Adrenal gland (tissue), 12 donors: ENCODE results near the gene UBE2M. TPM values are rescaled to one million over a fixed set of nuclear protein-coding genes. Genes with fewer than 3 reads are reported as not detected.
A peak's percentile ranks its signal among the peaks of the same experiment; 100 is the strongest.

Experiments used
- DNase-seq, 7 donors: peaks; one replicate each; pipeline ENCODE4 v3.0.0-alpha.2; 2019 to 2020
- H3K27ac ChIP-seq, 5 donors: fragments of 200-600 bp; sonication (generic) in 4 of 5; 1 replicate in 3 of 5; 2 replicates in 2 of 5; pipeline versions ENCODE4 v1.5.1 to v1.8.0; 2016 to 2020; ENCODE audit warnings: mild to moderate bottlenecking in 1 of 5
- H3K27me3 ChIP-seq: fragments of 200-600 bp; 2 replicates; pipeline ENCODE4 v1.8.0; 2021
- H3K36me3 ChIP-seq, 2 donors: fragments of 200-600 bp; replicated peaks in 1 of 2; 1 replicate in 1 of 2; 2 replicates in 1 of 2; pipeline versions ENCODE4 v1.5.1 to v1.8.0; 2018 to 2022
- H3K4me1 ChIP-seq, 2 donors: fragments of 200-600 bp; replicated peaks in 1 of 2; 1 replicate in 1 of 2; 2 replicates in 1 of 2; pipeline versions ENCODE4 v1.5.1 to v1.8.0; 2018 to 2021
- H3K4me3 ChIP-seq, 4 donors: fragments of 200-600 bp; sonication (generic) in 3 of 4; one replicate each; pipeline ENCODE4 v1.5.1; 2016 to 2018
- H3K9me3 ChIP-seq, 3 donors: fragments of 200-600 bp; sonication (generic) in 1 of 3; replicated peaks in 1 of 3; 1 replicate in 2 of 3; 2 replicates in 1 of 3; pipeline versions ENCODE4 v1.5.1 to v1.8.0; 2016 to 2021
- POLR2A ChIP-seq, 2 donors: fragments of 450-650 bp; IDR thresholded peaks; one replicate each; pipeline ENCODE4 v1.6.1; 2017; ENCODE audit warnings: antibody characterized with exemption in 2 of 2, mild to moderate bottlenecking in 2 of 2, moderate library complexity in 1 of 2
- WGBS, 4 donors: extraction: QIAGEN DNeasy Blood & Tissue Kit in 2 of 4; methylation state at CpG; one replicate each; pipeline versions ENCODE4 v1.1.5 to v1.1.7; 2013 to 2017; 5-methylcytosine and 5-hydroxymethylcytosine counted together
- intact Hi-C, 2 donors: fragments of 100-400 bp; cut with DNase I; formaldehyde crosslinking; loops; one replicate each; pipeline versions ENCODE4 v1.14.1 to v1.15.0; 2022 to 2023
- polyA plus RNA-seq, 3 donors: library from polyadenylated mRNA; stranded (reverse); fragments of 200-250 nt in 2 of 3; fragments of 350-450 nt in 1 of 3; fragmentation: Illumina TruSeq in 1 of 3; extraction: RNeasy Lipid Tissue Mini Kit (QIAGEN cat#74804) in 1 of 3; gene quantifications; one replicate each; pipeline ENCODE4 v1.2.3, GENCODE V29; 2013 to 2014
- total RNA-seq, 9 donors: library from RNA; depleted of rRNA in 4 of 9; stranded (reverse); fragments of >200 nt in 4 of 9; fragments of 120-200 nt in 1 of 9; fragmentation: NEBNext Ultra II Directional in 1 of 9; extraction: Animal tissue kit (Norgen Biotek cat#: 25700) in 1 of 9; gene quantifications; one replicate each; pipeline versions ENCODE4 v1.1.0 to v1.2.4, GENCODE V29; 2013 to 2023
- TF ChIP-seq, protein P1 (sequence below), 6 experiments: fragments of 450-650 bp in 4 of 6; fragments of 200-600 bp in 2 of 6; sonication (generic) in 1 of 6; IDR thresholded peaks; 1 replicate in 5 of 6; 2 replicates in 1 of 6; pipeline versions ENCODE4 v1.5.1 to v1.8.0; 2016 to 2021; ENCODE audit warnings: antibody characterized with exemption in 6 of 6, mild to moderate bottlenecking in 2 of 6, moderate library complexity in 1 of 6
- donor health status: healthy with polysubstance abuse.
- donor health status: Bipolar disorder and iron deficiency.
- donor health status: DM: yes; HTN: yes; CAD: no.
- donor health status: DM: no; HTN: no; CAD: no.
- donor health status: DM: no; HTN: no; CAD: no.
- donor health status: DM: yes; HTN: yes; CAD: no.

The UBE2M gene
- total and polyA plus RNA-seq, 12 donors: 19.9 to 193 (median 66.4) TPM

DNA sequence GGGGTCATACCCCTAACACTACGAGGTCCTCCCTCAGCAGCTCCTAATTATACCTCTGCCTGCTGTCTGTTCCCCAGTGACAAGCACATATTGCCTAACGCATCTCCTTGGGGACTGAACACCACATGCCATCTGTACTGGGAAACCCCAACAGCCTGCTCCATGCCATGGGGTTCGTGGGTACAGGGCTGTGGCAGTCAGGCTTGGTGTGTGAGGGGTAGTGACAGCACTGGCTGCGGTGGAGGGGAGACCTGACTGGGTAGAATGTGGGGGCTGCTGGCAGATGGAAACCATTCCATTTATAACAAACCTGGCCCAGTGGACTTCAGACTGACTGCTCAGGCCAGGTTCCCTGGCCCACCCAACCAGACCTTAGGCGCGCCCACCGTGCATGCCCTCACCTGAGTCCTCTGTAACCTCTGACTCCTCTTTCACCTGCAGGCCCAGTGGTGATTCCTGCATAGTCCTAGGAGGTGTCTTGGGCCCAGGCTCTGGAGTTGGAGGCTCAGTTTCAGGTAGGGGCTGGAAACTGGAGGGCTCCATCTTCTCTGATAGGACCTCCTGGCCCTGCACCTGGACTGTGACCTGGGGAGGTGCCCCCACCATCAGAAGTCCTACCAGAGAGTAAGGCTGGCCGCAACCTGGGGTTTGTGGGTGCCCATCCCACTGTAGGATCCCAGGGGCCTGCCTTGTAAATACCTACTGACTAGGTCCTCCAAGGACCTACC is 11.7 kb upstream of the UBE2M start:
- WGBS, 4 donors: 86 to 92% (median 91%) methylated on average over 4 to 8 of the region's 8 CpGs

DNA sequence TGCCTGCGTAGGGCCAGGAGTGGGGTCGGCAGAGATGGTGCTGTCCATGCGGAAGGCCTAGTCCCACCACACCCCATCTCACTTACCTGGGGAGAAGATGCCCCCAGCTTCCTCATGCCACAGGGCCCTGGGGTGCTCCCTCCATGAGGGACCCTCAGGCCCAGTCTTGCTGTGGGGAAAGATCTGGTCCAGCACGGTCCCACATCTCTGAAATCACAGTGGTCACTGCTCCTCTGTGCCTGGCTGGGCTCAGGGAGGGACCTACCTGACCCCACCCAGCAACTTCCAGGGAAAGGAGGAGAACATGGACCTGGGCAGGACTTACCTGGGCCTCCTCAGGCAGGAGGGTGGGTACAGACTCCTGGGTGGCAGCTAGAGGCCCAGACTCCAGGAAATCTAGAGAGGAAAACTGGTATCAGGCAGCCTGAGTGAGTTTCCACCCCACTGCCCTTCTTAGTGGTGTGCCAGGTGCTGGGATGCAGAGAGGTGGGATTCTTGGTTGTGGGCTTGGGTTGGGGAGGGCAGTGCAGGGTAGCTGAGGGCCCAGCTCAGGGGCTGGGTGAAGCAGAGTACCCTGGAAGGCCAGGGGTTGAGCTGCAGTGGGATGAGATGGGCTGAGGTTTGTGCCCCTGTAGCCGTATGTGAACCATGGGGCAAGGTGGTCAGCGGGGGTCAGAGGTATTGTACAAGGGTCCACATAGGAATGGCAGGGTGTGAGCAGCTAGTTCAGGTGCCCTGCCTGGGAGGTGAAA is 11.0 kb upstream of the UBE2M start:
- Histone ChIP-seq H3K9me3 (no peaks in the 10 kb centered on the region), H3K4me3 (no peak overlapping the region), H3K27me3 (no peaks in the 10 kb centered on the region), H3K27ac (no peak overlapping the region), H3K36me3 (peaks cover 0 to 33% of the 10 kb centered on the region in 2 donors), H3K4me1 (peaks cover 8 to 16% of the 10 kb centered on the region in 2 donors)
- TF ChIP-seq POLR2A (IDR thresholded peaks at IDR 0.05): no peak
- TF ChIP-seq, protein P1, sequence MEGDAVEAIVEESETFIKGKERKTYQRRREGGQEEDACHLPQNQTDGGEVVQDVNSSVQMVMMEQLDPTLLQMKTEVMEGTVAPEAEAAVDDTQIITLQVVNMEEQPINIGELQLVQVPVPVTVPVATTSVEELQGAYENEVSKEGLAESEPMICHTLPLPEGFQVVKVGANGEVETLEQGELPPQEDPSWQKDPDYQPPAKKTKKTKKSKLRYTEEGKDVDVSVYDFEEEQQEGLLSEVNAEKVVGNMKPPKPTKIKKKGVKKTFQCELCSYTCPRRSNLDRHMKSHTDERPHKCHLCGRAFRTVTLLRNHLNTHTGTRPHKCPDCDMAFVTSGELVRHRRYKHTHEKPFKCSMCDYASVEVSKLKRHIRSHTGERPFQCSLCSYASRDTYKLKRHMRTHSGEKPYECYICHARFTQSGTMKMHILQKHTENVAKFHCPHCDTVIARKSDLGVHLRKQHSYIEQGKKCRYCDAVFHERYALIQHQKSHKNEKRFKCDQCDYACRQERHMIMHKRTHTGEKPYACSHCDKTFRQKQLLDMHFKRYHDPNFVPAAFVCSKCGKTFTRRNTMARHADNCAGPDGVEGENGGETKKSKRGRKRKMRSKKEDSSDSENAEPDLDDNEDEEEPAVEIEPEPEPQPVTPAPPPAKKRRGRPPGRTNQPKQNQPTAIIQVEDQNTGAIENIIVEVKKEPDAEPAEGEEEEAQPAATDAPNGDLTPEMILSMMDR (IDR thresholded peaks at IDR 0.05): no peak
- WGBS, 4 donors: 90 to 93% (median 91%) methylated on average over 6 of the region's 6 CpGs
- peak in 6 of 7 donors; percentile 9 to 51 (median 19) for DNase-seq
- intact Hi-C loops: no loop called here

More for the DNA sequence above, 11.7 kb upstream of the UBE2M start:
- Histone ChIP-seq H3K9me3 (no peaks in the 10 kb centered on the region), H3K4me1 (peaks cover 8 to 19% of the 10 kb centered on the region in 2 donors), H3K27me3 (no peaks in the 10 kb centered on the region), H3K36me3 (peaks cover 0 to 33% of the 10 kb centered on the region in 2 donors), H3K27ac (no peak overlapping the region), H3K4me3 (no peak overlapping the region)
- intact Hi-C loops: no loop called here
- TF ChIP-seq, protein P1 (IDR thresholded peaks at IDR 0.05): no peak
- TF ChIP-seq POLR2A (IDR thresholded peaks at IDR 0.05): no peak
- peak in 6 of 7 donors; percentile 8 to 56 (median 22) for DNase-seq

DNA sequence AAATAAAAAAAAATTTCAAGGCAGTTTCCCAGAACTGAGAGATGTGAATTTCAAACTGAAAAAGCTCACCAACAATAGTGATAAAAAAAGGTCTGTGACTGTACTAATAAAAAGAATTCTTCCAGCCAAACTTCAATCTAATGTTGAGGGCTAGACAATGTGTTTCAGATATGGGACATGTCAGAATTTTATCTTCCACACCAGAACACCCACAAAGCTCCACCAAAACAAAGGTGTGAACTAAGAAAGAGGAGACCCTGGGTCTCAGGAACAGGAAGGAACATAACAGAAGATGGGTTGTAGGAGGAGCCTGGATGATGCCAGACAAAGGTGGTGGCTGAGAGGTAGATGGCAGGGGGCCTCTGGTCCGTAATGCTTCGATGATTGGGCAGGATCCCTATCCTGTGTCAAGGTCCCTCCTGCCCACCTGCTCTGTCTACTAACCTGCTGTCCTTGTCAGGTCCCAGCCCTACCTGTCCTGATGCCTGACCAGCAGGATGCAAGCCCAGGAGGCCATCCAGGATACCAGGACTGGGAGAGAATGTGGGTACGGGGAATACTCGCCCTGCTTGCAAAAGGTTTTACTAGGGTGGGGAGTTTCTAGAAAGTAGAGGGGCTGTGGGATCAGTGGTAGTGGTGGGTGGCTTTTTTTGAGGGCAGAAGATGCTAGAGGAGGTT is 10.2 kb upstream of the UBE2M start:
- TF ChIP-seq POLR2A (IDR thresholded peaks at IDR 0.05): no peak
- TF ChIP-seq, protein P1 (IDR thresholded peaks at IDR 0.05): no peak
- DNase-seq: peak in 5 of 7 donors; percentile 8 to 54 (median 17)
- Histone ChIP-seq H3K27me3 (no peaks in the 10 kb centered on the region), H3K9me3 (no peaks in the 10 kb centered on the region), H3K4me3 (no peak overlapping the region), H3K27ac (no peak overlapping the region), H3K4me1 (peaks cover 8 to 9% of the 10 kb centered on the region in 2 donors), H3K36me3 (peaks cover 0 to 33% of the 10 kb centered on the region in 2 donors)
- 88 to 94% (median 93%) methylated on average over 4 of the region's 4 CpGs for WGBS, 4 donors
- intact Hi-C loops: no loop called here

DNA sequence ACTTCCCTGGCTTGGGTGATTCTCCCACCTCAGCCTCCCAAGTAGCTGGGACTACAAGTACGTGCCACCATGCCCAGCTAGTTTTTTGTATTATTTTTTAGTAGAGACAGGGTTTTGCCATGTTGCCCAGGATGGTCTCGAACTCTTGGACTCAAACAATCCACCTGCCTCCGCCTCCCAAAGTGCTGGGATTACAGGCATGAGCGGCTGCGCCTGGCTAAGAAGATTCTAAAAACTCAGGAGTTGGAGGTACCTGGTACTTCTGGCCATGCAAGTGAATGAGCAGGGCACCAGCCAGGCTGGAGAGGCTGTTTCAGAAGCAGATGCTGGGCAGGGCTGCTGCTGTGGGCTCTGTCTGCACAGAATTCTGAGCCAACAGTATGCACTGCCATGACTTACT is 8.6 kb upstream of the UBE2M start:
- Histone ChIP-seq H3K36me3 (peaks cover 0 to 33% of the 10 kb centered on the region in 2 donors), H3K4me3 (no peak overlapping the region), H3K4me1 (peaks cover 14 to 18% of the 10 kb centered on the region in 2 donors), H3K9me3 (no peaks in the 10 kb centered on the region), H3K27ac (no peak overlapping the region), H3K27me3 (no peaks in the 10 kb centered on the region)
- WGBS, 4 donors: 94 to 98% (median 96%) methylated on average over 4 to 5 of the region's 5 CpGs
- intact Hi-C loops: no loop called here
- peak in 4 of 7 donors; percentile 6 to 46 (median 17) for DNase-seq
- TF ChIP-seq, protein P1 (IDR thresholded peaks at IDR 0.05): no peak
- TF ChIP-seq POLR2A (IDR thresholded peaks at IDR 0.05): no peak
